Heart left ventricle (tissue), 16 donors: Measurements from ENCODE around the gene RPTOR. TPM values are rescaled to one million over a fixed set of nuclear protein-coding genes. Genes with fewer than 3 reads are reported as not detected.

ENCODE experiments used
- ATAC-seq, 4 donors: fragments of 200-7000 bp; cut with Tn5 transposase; one replicate each; pipeline ENCODE4 v1.9.1; 2020 to 2022; ENCODE audit warnings: moderate library complexity in 4 of 4, mild to moderate bottlenecking in 3 of 4, moderate number of reproducible peaks in 1 of 4
- DNase-seq, 5 donors: peaks; one replicate each; pipeline ENCODE4 v3.0.0-alpha.2; 2020
- H3K27ac ChIP-seq, 12 donors: fragments of 200-600 bp; sonication (generic) in 4 of 12; one replicate each; pipeline versions ENCODE4 v1.5.0 to v1.8.0; 2016 to 2022; ENCODE audit warnings: mild to moderate bottlenecking in 2 of 12
- H3K27me3 ChIP-seq, 9 donors: fragments of 200-600 bp; sonication (generic) in 2 of 9; one replicate each; pipeline versions ENCODE4 v1.5.1 to v1.8.0; 2016 to 2022; ENCODE audit warnings: mild to moderate bottlenecking in 3 of 9
- H3K36me3 ChIP-seq, 9 donors: fragments of 200-600 bp; sonication (generic) in 2 of 9; one replicate each; pipeline versions ENCODE4 v1.5.0 to v1.8.0; 2018 to 2022; ENCODE audit warnings: mild to moderate bottlenecking in 2 of 9
- H3K4me1 ChIP-seq, 12 donors: fragments of 200-600 bp; sonication (generic) in 4 of 12; one replicate each; pipeline versions ENCODE4 v1.5.0 to v1.8.0; 2016 to 2022; ENCODE audit warnings: mild to moderate bottlenecking in 3 of 12
- H3K4me3 ChIP-seq, 12 donors: fragments of 200-600 bp; sonication (generic) in 4 of 12; one replicate each; pipeline versions ENCODE4 v1.5.0 to v1.8.0; 2017 to 2022; ENCODE audit warnings: mild to moderate bottlenecking in 9 of 12, moderate library complexity in 4 of 12
- H3K9me3 ChIP-seq, 12 donors: fragments of 200-600 bp; sonication (generic) in 4 of 12; one replicate each; pipeline versions ENCODE4 v1.5.0 to v1.8.0; 2016 to 2022; ENCODE audit warnings: mild to moderate bottlenecking in 1 of 12
- CTCF ChIP-seq, 12 donors: fragments of 200-600 bp; sonication (generic) in 4 of 12; IDR thresholded peaks; one replicate each; pipeline versions ENCODE4 v1.5.0 to v1.8.0; 2018 to 2022; ENCODE audit warnings: antibody characterized with exemption in 12 of 12, mild to moderate bottlenecking in 5 of 12
- POLR2A ChIP-seq, 2 donors: fragments of 450-650 bp; IDR thresholded peaks; one replicate each; pipeline ENCODE4 v1.6.1; 2017; ENCODE audit warnings: antibody characterized with exemption in 2 of 2, mild to moderate bottlenecking in 2 of 2, moderate library complexity in 2 of 2
- WGBS, 4 donors: extraction: QIAGEN DNeasy Blood & Tissue Kit in 2 of 4; methylation state at CpG; one replicate each; pipeline versions ENCODE4 v1.1.5 to v1.1.7; 2013 to 2018; 5-methylcytosine and 5-hydroxymethylcytosine counted together
- intact Hi-C, 10 donors: fragments of 100-400 bp; cut with DNase I; formaldehyde crosslinking; loops; one replicate each; pipeline versions ENCODE4 v1.11.1 to v1.14.2; 2022
- polyA plus RNA-seq, 2 donors: library from polyadenylated mRNA; stranded (reverse); fragments of 200-250 nt; gene quantifications; one replicate each; pipeline ENCODE4 v1.2.3, GENCODE V29; 2013
- total RNA-seq, 9 donors: library from RNA; depleted of rRNA in 2 of 9; stranded (reverse); fragments of >200 nt in 2 of 9; fragmentation: NEBNext Ultra II Directional in 3 of 9; extraction: Animal tissue kit (Norgen Biotek cat#: 25700) in 3 of 9; gene quantifications; one replicate each; pipeline versions ENCODE4 v1.1.0 to v1.2.4, GENCODE V29; 2016 to 2023
- donor health status: ischemic (EF 13 %, LVEDD 7.1; RV severe dilation, severe dysfunction).
- donor health status: healthy with polysubstance abuse.
- donor health status: DM: no; HTN: yes; CAD: no.
- donor health status: DM: no; HTN: no; CAD: no.
- donor health status: ischemic (EF 25% LVEDD 6.9; RV normal size, moderate dysfunction).
- donor health status: ischemic (EF 25% LVEDD 5.7; RV mildly dilated, moderate dysfunction).
- donor health status: healthy.
- donor health status: DM: yes; HTN: yes; CAD: no.
- donor health status: ischemic (EF 35%, LVEDD 5.7; RV mildly dilated, moderate dysfunction).
- donor health status: nonischemic (EF 11% LVEDD 7.7; RV severe dilation, severe dysfunction).
- donor health status: DM: yes; HTN: yes; CAD: no.
- donor health status: PGD.
- donor health status: ischemic (EF 29% LVEDD 5.4; RV normal size, mild dysfunction).
- donor health status: nonischemic (EF 23%, LVEDD 6.1; RV moderate dilation, normal function).

RPTOR gene
- total and polyA plus RNA-seq, 11 donors = 14.7 to 31.7 (median 26.0) TPM

GRCh38 chr17:80879723-80880647, 335.3 kb downstream of the RPTOR start:
- H3K9me3 ChIP-seq = no peaks in the 10 kb centered on the region
- intact Hi-C loops = no loop called here
- H3K27ac ChIP-seq = no peak overlapping the region
- no peak overlapping the region for H3K4me3 ChIP-seq
- ATAC-seq = no peak
- no peak for TF ChIP-seq POLR2A (IDR thresholded peaks at IDR 0.05)
- TF ChIP-seq CTCF (IDR thresholded peaks at IDR 0.05) = no peak
- peaks cover 0 to 50% (median 41%) of the 10 kb centered on the region in 9 donors for H3K36me3 ChIP-seq
- no peaks in the 10 kb centered on the region for H3K27me3 ChIP-seq
- peaks cover 0 to 9% (median 0%) of the 10 kb centered on the region in 12 donors for H3K4me1 ChIP-seq
- 87 to 90% (median 87%) methylated on average over 34 to 35 of the region's 35 CpGs for WGBS, 4 donors
- peak in 3 of 5 donors; percentile 14 to 32 (median 19) for DNase-seq

GRCh38 chr17:80880648-80880985, 336.0 kb downstream of the RPTOR start:
- DNase-seq (no peak), ATAC-seq (no peak)
- intact Hi-C loops = no loop called here
- H3K36me3 ChIP-seq = peaks cover 0 to 55% (median 47%) of the 10 kb centered on the region in 9 donors
- H3K27ac ChIP-seq = no peak overlapping the region
- no peaks in the 10 kb centered on the region for H3K9me3 ChIP-seq
- WGBS, 4 donors = 90 to 94% (median 93%) methylated on average over 11 of the region's 11 CpGs
- no peak overlapping the region for H3K4me3 ChIP-seq
- H3K27me3 ChIP-seq = no peaks in the 10 kb centered on the region
- TF ChIP-seq POLR2A (IDR thresholded peaks at IDR 0.05) (no peak), CTCF (IDR thresholded peaks at IDR 0.05) (no peak)
- H3K4me1 ChIP-seq = peaks cover 0 to 9% (median 0%) of the 10 kb centered on the region in 12 donors

DNA sequence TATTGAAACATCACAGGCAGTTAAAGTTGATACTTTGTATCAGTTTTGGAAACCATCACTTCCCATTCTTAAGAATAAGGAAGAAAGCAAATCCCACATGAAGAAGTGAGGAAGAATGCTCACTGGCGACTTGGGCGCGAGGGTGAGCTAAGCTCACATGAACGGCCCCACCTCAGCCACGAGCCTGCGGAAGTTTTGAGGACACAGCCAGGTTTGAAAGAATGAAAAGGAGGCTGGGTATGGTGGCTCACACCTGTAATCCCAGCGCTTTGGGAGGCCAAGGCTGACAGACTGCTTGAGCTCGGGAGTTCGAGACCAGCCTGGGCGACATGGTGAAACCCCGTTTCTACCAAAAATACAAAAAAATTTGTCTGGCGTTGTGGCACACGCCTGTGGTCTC, 336.7 kb downstream of the RPTOR start:
- intact Hi-C loops = no loop called here
- H3K27me3 ChIP-seq = no peaks in the 10 kb centered on the region
- no peak overlapping the region for H3K4me3 ChIP-seq
- no peaks in the 10 kb centered on the region for H3K9me3 ChIP-seq
- DNase-seq (no peak), ATAC-seq (no peak)
- TF ChIP-seq CTCF (IDR thresholded peaks at IDR 0.05) = no peak
- TF ChIP-seq POLR2A (IDR thresholded peaks at IDR 0.05) = no peak
- 86 to 95% (median 90%) methylated on average over 13 of the region's 13 CpGs for WGBS, 4 donors
- H3K36me3 ChIP-seq = peaks cover 0 to 62% (median 50%) of the 10 kb centered on the region in 9 donors
- H3K4me1 ChIP-seq = peaks cover 0 to 9% (median 0%) of the 10 kb centered on the region in 12 donors
- H3K27ac ChIP-seq = no peak overlapping the region

- peaks cover 0 to 63% (median 50%) of the 10 kb centered on the region in 9 donors for H3K36me3 ChIP-seq
- TF ChIP-seq CTCF (IDR thresholded peaks at IDR 0.05) = no peak
- no peak for TF ChIP-seq POLR2A (IDR thresholded peaks at IDR 0.05)
- ATAC-seq = no peak
- H3K27ac ChIP-seq = no peak overlapping the region
- H3K27me3 ChIP-seq = no peaks in the 10 kb centered on the region
- 92 to 96% (median 93%) methylated on average over 19 of the region's 19 CpGs for WGBS, 4 donors
- H3K4me1 ChIP-seq = peaks cover 0 to 8% (median 0%) of the 10 kb centered on the region in 12 donors
- no peaks in the 10 kb centered on the region for H3K9me3 ChIP-seq
- intact Hi-C loops = no loop called here
- H3K4me3 ChIP-seq = no peak overlapping the region
- peak in 1 of 5 donors; percentile 60 for DNase-seq
Observed at GRCh38 chr17:80882323-80882722, 337.7 kb downstream of the RPTOR start.
